Measurements from ENCODE around the gene ACAP3.
A peak's percentile ranks its signal among the peaks of the same experiment; 100 is the strongest.

Gene ACAP3

DNA sequence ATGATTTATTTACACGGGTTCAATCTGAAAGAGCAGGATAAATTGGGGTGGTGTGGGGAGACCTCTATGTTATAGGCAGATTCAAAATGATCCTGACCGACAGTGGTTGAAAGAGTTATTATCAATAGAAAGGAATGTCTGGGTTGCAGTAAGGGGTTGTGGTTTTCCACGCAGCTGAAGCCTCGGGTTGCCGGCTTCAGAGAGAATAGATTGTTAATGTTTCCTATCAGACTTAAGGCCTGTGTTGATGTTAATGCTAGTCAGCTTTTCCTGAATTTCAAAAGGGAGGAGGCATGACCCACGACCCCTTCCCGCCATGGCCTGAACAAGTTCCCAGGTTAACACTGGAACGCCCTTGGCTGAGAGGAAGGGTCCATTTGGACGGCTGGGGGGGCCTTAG is 31.9 kb downstream of the ACAP3 start:
- Histone ChIP-seq H3K9me3 (ENCODE audit: control insufficient read depth, insufficient read depth, low read length) (no peaks in the 10 kb centered on the region), H3K79me2 (ENCODE audit: control insufficient read depth, low read length) (peaks cover 34% of the 10 kb centered on the region), H4K20me1 (ENCODE audit: control insufficient read depth, insufficient read depth, low read depth, low read length) (peaks cover 17% of the 10 kb centered on the region; the same call in 1 of the 2 replicates), H3K4me1 (ENCODE audit: control insufficient read depth, low read length) (peaks cover 28% of the 10 kb centered on the region), H3K36me3 (ENCODE audit: control insufficient read depth, low read length) (peaks cover 21% of the 10 kb centered on the region), H3K9me2 (replicated peaks; ENCODE audit: control insufficient read depth, low read length) (no peaks in the 10 kb centered on the region), H3F3A (ENCODE audit: control insufficient read depth, insufficient read depth) (no peaks in the 10 kb centered on the region), H3K27me3 (ENCODE audit: control insufficient read depth, low read length) (no peaks in the 10 kb centered on the region), H3K4me3 (ENCODE audit: low read length) (no peak overlapping the region), H3K27ac (ENCODE audit: low read depth, low read length) (no peak overlapping the region), H3K4me2 (ENCODE audit: low read length) (no peak overlapping the region)
- TF ChIP-seq EZH2phosphoT487 (IDR thresholded peaks at IDR 0.05; ENCODE audit: borderline replicate concordance, low read length): no peak
- TF ChIP-seq, protein P1, sequence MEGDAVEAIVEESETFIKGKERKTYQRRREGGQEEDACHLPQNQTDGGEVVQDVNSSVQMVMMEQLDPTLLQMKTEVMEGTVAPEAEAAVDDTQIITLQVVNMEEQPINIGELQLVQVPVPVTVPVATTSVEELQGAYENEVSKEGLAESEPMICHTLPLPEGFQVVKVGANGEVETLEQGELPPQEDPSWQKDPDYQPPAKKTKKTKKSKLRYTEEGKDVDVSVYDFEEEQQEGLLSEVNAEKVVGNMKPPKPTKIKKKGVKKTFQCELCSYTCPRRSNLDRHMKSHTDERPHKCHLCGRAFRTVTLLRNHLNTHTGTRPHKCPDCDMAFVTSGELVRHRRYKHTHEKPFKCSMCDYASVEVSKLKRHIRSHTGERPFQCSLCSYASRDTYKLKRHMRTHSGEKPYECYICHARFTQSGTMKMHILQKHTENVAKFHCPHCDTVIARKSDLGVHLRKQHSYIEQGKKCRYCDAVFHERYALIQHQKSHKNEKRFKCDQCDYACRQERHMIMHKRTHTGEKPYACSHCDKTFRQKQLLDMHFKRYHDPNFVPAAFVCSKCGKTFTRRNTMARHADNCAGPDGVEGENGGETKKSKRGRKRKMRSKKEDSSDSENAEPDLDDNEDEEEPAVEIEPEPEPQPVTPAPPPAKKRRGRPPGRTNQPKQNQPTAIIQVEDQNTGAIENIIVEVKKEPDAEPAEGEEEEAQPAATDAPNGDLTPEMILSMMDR (IDR thresholded peaks at IDR 0.05; ENCODE audit: low read depth, low read length, poor library complexity, severe bottlenecking): no peak

DNA sequence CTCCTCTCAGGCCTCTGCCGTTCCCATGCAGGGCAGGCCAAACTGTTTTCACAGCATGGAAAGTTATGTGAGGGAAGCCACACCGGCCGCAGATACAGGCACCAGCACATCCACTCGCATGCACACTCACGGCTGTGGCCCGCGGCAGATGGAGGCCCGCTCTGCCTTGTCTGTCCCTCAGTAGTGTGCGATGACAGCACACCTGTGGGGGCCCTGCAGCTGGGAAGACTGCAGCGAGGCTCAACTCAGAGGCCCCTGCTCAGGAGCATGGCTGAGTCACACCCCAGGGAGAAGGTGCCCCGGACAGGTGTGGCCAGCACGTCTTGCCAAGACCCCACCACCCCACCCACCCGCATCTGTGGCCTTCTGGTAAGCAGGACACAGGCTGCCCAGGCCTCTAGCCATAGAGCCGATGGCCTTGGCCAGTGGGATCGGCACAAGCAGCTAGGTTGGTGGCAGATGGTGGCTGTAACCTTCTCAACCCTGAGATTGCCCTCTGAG is 32.7 kb downstream of the ACAP3 start:
- peak overlapping the region; percentile 98 for H3K4me3 ChIP-seq (ENCODE audit: low read length)

GRCh38 chr1:1274299-1274930 is 33.3 kb downstream of the ACAP3 start:
- Histone ChIP-seq H3K27ac (ENCODE audit: low read depth, low read length) (peak overlapping the region; percentile 28; the same call in 1 of the 2 replicates), H4K20me1 (ENCODE audit: control insufficient read depth, insufficient read depth, low read depth, low read length) (peaks cover 25% of the 10 kb centered on the region), H3K27me3 (ENCODE audit: control insufficient read depth, low read length) (no peaks in the 10 kb centered on the region), H3K9me3 (ENCODE audit: control insufficient read depth, insufficient read depth, low read length) (no peaks in the 10 kb centered on the region), H3F3A (ENCODE audit: control insufficient read depth, insufficient read depth) (no peaks in the 10 kb centered on the region), H3K4me3 (ENCODE audit: low read length) (peak overlapping the region; percentile 98), H3K9me2 (replicated peaks; ENCODE audit: control insufficient read depth, low read length) (no peaks in the 10 kb centered on the region), H3K79me2 (ENCODE audit: control insufficient read depth, low read length) (peaks cover 48% of the 10 kb centered on the region), H3K36me3 (ENCODE audit: control insufficient read depth, low read length) (peaks cover 33% of the 10 kb centered on the region), H3K4me1 (ENCODE audit: control insufficient read depth, low read length) (peaks cover 30% of the 10 kb centered on the region), H3K4me2 (ENCODE audit: low read length) (peak overlapping the region; percentile 97)
- no peak for TF ChIP-seq EZH2phosphoT487 (IDR thresholded peaks at IDR 0.05; ENCODE audit: borderline replicate concordance, low read length)
- TF ChIP-seq, protein P1 (IDR thresholded peaks at IDR 0.05; ENCODE audit: low read depth, low read length, poor library complexity, severe bottlenecking): no peak

More for the DNA sequence above, 32.7 kb downstream of the ACAP3 start:
- Histone ChIP-seq H3K27ac (ENCODE audit: low read depth, low read length) (no peak overlapping the region), H3K9me3 (ENCODE audit: control insufficient read depth, insufficient read depth, low read length) (no peaks in the 10 kb centered on the region), H3K27me3 (ENCODE audit: control insufficient read depth, low read length) (no peaks in the 10 kb centered on the region), H3K36me3 (ENCODE audit: control insufficient read depth, low read length) (peaks cover 29% of the 10 kb centered on the region), H3K9me2 (replicated peaks; ENCODE audit: control insufficient read depth, low read length) (no peaks in the 10 kb centered on the region), H3K4me1 (ENCODE audit: control insufficient read depth, low read length) (peaks cover 30% of the 10 kb centered on the region), H3K4me2 (ENCODE audit: low read length) (peak overlapping the region; percentile 97), H3F3A (ENCODE audit: control insufficient read depth, insufficient read depth) (no peaks in the 10 kb centered on the region), H3K79me2 (ENCODE audit: control insufficient read depth, low read length) (peaks cover 42% of the 10 kb centered on the region), H4K20me1 (ENCODE audit: control insufficient read depth, insufficient read depth, low read depth, low read length) (peaks cover 25% of the 10 kb centered on the region)
- no peak for TF ChIP-seq EZH2phosphoT487 (IDR thresholded peaks at IDR 0.05; ENCODE audit: borderline replicate concordance, low read length)
- TF ChIP-seq, protein P1 (IDR thresholded peaks at IDR 0.05; ENCODE audit: low read depth, low read length, poor library complexity, severe bottlenecking): no peak

All from DOHH2 (cell line).